GM04504 (cell line): ENCODE measurements around the gene LRRD1.
"Not testable (repeated sequence)": the region's sequence is repeated elsewhere in the genome, so short reads cannot be mapped to it uniquely, and the experiment has no call there.

Source experiments
- DNase-seq: peaks from one replicate; pipeline ENCODE4 v3.0.0-alpha.2; 2012; ENCODE audit warnings: low read depth

LRRD1 gene

DNA sequence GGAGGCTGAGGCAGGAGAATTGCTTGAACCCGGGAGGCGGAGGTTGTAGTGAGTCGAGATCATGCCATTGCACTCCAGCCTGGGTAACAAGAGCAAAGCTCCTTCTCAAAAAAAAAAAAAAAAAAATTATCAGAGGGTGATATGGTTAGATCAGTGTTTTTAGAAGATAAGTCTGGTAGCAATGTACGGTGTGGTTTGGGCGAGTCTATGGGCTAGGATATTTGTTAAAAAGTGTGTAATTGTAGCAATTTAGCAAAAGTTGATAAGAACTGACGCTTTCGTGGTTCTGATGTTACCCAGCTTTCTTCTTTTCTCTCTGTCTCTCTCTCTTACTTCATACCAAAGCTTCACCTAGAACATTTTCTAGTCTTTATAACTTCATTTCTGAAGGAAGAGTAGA lies 37.8 kb downstream of the LRRD1 start:
- no peak for DNase-seq

- DNase-seq = no peak
These were observed 41.4 kb downstream of the LRRD1 start for GRCh38 chr7:92137557-92137956.

- DNase-seq = no peak
These were observed 43.7 kb downstream of the LRRD1 start for GRCh38 chr7:92135052-92135889.

GRCh38 chr7:92134271-92135051 lies 44.5 kb downstream of the LRRD1 start, which contains the start of gene CYP51A1:
Gene CYP51A1, minus strand, starts transcription at chr7:92134477. Its CDS starts 113 bp downstream, at chr7:92134364.
- DNase-seq = peak; percentile 86

DNA sequence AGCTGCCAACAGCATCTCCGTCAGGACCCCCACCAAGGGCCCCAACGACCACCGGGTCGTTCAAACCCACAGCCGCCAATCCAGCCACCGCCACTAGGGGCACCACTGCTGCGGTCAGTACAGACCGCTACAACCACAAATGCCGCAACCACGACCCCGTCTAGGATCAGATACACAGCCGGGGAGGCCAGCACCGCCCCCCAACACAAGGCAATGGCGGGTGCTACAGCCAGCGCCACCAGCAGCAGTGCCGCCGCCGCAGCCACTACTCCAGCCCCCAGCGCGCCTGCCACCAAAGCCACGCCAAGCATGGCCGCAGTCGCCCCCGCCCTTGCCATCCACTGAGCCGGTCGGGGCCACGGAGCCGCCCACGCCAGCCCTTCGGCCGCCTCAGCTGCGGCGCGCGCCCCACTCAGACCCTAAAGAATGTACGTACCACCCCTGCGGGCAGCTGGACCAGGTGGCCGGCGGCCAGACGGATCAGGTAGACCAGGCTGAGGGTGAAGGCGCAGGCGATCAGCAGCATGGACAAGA lies 45.1 kb downstream of the LRRD1 start:
- peak; percentile 18 for DNase-seq

DNA sequence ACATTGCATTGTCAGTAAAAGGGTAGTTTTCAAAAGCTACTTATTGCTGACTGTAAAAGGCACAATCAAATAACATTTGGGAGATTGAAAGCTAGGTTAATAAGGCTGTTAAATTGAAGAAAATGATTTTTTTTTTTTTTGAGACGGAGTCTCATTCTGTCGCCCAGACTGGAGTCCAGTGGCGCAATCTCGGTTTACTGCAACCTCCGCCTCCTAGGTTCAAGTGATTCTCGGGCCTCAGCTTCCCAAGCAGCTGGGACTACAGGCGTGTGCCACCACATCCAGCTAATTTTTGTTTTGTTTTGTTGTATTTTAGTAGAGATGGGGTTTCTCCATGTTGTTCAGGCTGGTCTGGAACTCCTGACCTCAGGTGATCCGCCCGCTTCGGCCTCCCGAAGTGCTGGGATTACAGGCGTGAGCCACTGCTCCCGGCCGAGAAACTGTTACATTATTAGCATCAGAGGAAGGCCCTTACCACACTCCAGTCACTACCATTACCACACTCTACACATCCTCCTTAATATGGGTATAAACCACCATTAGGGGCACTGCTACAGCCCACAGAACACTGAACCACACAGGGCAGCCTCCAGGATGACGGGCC lies 45.7 kb downstream of the LRRD1 start:
- DNase-seq = no peak

GRCh38 chr7:92131764-92132330 lies 47.1 kb downstream of the LRRD1 start:
- DNase-seq = no peak

- DNase-seq = no peak
These were observed 47.8 kb downstream of the LRRD1 start for GRCh38 chr7:92131093-92131492.

- no peak for DNase-seq
These were observed 57.3 kb downstream of the LRRD1 start for GRCh38 chr7:92121681-92122080.

DNA sequence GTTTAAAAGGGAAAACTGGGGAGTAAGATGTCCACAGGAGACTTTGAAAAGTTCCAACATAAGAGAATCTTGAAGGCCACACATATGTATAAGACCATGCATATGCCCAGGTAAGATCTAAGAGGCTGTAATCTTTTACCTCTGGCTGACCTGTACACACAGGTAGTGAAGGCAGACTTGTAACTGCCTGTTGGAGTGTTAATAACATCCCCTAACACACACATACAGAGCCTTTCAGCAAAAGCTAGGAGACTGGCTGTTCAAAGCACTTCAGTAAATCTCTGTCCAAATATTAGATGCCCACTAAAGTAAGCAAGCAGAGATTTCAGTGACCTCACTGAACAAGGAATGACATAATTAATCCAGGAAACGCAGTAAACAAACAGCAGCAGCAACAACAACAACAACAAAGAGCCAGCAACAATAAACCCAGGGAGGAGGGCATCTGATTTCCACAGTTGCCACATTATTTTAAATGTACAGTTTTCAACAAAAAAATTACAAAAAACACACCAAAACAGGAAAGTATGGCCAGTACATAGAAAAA lies 59.7 kb downstream of the LRRD1 start:
- no peak for DNase-seq

- DNase-seq = no peak
These were observed 62.0 kb downstream of the LRRD1 start for GRCh38 chr7:92116949-92117348.

DNA sequence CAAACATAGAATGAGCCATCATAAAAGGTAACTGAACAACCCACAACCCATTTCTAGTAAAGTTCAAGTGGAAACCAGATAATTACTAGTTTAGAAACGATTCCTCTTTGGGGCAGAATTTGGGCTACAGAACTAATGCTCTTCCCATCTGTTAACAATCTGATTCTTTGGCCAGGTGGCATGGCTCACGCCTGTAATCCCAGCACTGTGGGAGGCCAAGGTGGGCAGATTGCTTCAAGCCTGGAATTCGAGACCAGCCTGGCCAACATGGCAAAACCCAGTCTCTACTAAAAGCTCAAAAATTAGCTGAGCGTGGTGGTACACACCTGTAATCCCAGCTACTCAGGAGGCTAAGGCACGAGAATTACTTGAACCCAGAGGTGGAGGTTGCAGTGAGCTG lies 63.1 kb downstream of the LRRD1 start:
- DNase-seq = no peak

DNA sequence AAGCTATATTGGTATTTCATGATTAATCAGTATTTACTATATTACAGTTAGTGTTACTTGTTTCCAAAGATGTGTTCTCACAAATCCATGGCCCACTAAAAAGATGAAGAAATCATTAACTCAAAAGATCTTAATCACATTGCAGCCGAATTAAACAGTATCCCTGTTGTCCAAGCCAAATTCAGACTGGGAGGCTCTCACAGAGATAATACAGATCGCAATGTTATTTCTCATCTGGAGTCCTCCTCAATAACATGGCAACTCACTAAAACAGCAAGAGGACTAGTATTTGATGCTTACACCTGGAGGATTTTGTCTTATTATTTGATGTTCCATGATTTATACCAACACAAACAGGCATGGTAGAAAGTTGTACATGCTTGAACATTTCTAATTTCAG lies 68.1 kb downstream of the LRRD1 start:
- no peak for DNase-seq

DNA sequence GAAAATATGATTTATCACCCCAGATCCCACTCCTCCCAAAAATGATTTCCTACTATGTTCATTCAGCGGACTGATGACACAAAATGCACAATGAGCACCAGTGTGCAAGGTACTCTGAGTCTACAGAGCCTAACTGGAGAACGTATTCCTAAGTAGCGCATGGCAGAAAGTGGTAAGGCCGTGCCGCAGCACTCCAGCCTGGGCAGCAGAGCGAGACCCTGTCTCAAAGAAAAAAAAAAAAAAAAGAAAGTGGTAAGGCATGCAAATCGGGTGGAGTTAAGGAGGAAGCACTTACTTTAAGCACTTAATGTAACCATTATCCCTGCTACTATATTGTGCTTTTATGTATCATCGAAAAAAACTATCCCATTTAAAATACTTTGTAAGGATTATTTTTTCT lies 70.1 kb downstream of the LRRD1 start:
- no peak for DNase-seq

GRCh38 chr7:92102862-92103261 lies 76.1 kb downstream of the LRRD1 start:
- not testable (repeated sequence) for DNase-seq

DNA sequence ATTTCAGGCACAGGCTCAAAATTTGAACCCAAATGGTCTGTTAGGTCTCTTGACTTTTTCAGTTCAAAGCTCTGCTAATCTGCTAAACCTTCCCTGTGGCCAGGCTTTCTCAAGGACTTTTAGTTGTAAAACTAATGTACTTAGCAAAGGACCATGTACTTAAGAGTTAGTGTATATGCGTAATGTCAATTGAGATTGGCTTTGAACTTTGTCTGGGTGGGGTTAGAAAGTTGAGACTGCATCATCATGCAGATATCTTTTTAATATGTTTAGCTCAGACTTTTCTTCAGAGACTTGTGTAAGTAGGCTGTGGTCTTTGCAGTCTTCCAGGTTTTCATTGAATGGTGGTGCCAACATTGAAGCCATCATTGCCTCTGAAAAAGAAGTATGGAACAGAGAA lies 78.4 kb downstream of the LRRD1 start:
- no peak for DNase-seq

- DNase-seq = no peak
These were observed 83.6 kb downstream of the LRRD1 start for GRCh38 chr7:92095380-92095779.
